Measurements from ENCODE around the gene CHAT.

The CHAT gene

GRCh38 chr10:49652421-49653272, 38.8 kb downstream of the CHAT start (continued):
- no peak for TF ChIP-seq PATZ1 (CRISPR knock-in tag; IDR thresholded peaks at IDR 0.05; ENCODE audit: borderline replicate concordance)
- TF ChIP-seq RARB (CRISPR knock-in tag; IDR thresholded peaks at IDR 0.05): no peak
- TF ChIP-seq CREB5 (CRISPR knock-in tag; IDR thresholded peaks at IDR 0.05; ENCODE audit: low read depth): no peak
- TF ChIP-seq ZFP3 (CRISPR knock-in tag; IDR thresholded peaks at IDR 0.05): no peak
- no peak for TF ChIP-seq ZNF70 (CRISPR knock-in tag; IDR thresholded peaks at IDR 0.05)
- TF ChIP-seq TCF4 (CRISPR knock-in tag; IDR thresholded peaks at IDR 0.05; ENCODE audit: borderline replicate concordance): no peak
- no peak for TF ChIP-seq OSR1 (CRISPR knock-in tag; IDR thresholded peaks at IDR 0.05)
- TF ChIP-seq ARNTL (CRISPR knock-in tag; IDR thresholded peaks at IDR 0.05; ENCODE audit: borderline replicate concordance, low read depth): no peak

- TF ChIP-seq ZFP3 (CRISPR knock-in tag; IDR thresholded peaks at IDR 0.05) (no peak), CSDC2 (CRISPR knock-in tag; IDR thresholded peaks at IDR 0.05) (no peak), ISL1 (CRISPR knock-in tag; IDR thresholded peaks at IDR 0.05) (no peak), TSHZ2 (CRISPR knock-in tag; IDR thresholded peaks at IDR 0.05) (no peak), ZNF565 (CRISPR knock-in tag; conservative IDR thresholded peaks at IDR 0.05; ENCODE audit: low read depth) (no peak), PATZ1 (CRISPR knock-in tag; IDR thresholded peaks at IDR 0.05; ENCODE audit: borderline replicate concordance) (no peak), ZNF70 (CRISPR knock-in tag; IDR thresholded peaks at IDR 0.05) (no peak), ESRRG (CRISPR knock-in tag; IDR thresholded peaks at IDR 0.05) (no peak), TCF4 (CRISPR knock-in tag; IDR thresholded peaks at IDR 0.05; ENCODE audit: borderline replicate concordance) (no peak), ZNF8 (CRISPR knock-in tag; IDR thresholded peaks at IDR 0.05) (no peak), BACH2 (CRISPR knock-in tag; IDR thresholded peaks at IDR 0.05; ENCODE audit: borderline replicate concordance) (no peak)
- no peak for ATAC-seq
These were observed 39.6 kb downstream of the CHAT start for GRCh38 chr10:49653273-49653929.

- TF ChIP-seq TOX (CRISPR knock-in tag; IDR thresholded peaks at IDR 0.05; ENCODE audit: borderline replicate concordance): no peak
- no peak for TF ChIP-seq ZFP3 (CRISPR knock-in tag; IDR thresholded peaks at IDR 0.05)
- no peak for TF ChIP-seq PPARA (CRISPR knock-in tag; IDR thresholded peaks at IDR 0.05; ENCODE audit: borderline replicate concordance)
- TF ChIP-seq ISL1 (CRISPR knock-in tag; IDR thresholded peaks at IDR 0.05): no peak
- TF ChIP-seq OSR1 (CRISPR knock-in tag; IDR thresholded peaks at IDR 0.05): no peak
- no peak for TF ChIP-seq ZNF8 (CRISPR knock-in tag; IDR thresholded peaks at IDR 0.05)
- TF ChIP-seq TSHZ2 (CRISPR knock-in tag; IDR thresholded peaks at IDR 0.05): no peak
- no peak for TF ChIP-seq ESRRG (CRISPR knock-in tag; IDR thresholded peaks at IDR 0.05)
- no peak for TF ChIP-seq CREB5 (CRISPR knock-in tag; IDR thresholded peaks at IDR 0.05; ENCODE audit: low read depth)
- TF ChIP-seq GLIS3 (CRISPR knock-in tag; IDR thresholded peaks at IDR 0.05): no peak
- TF ChIP-seq POU6F1 (CRISPR knock-in tag; IDR thresholded peaks at IDR 0.05; ENCODE audit: borderline replicate concordance, low read depth): no peak
- no peak for ATAC-seq
These were observed 40.3 kb downstream of the CHAT start for GRCh38 chr10:49654036-49654693.

Measured in SK-N-SH treated with all-trans-retinoic acid at 6 μM for 48 hours (cell line).